ENCODE measurements around the gene ENTPD2.

- no peak for TF ChIP-seq CTCF (IDR thresholded peaks at IDR 0.05)
- no peak for TF ChIP-seq POLR2A (IDR thresholded peaks at IDR 0.05)
Observed at GRCh38 chr9:137023157-137023556, 30.7 kb downstream of the ENTPD2 start.
